ENCODE results near the gene JADE2. TPM values are rescaled to one million over a fixed set of nuclear protein-coding genes. Genes with fewer than 3 reads are reported as not detected.

Gene JADE2
- total and polyA plus RNA-seq, 2 experiments from 2014 or later, result 14.9 to 35.4 TPM

GRCh38 chr5:134503088-134503936 is 22.2 kb upstream of the JADE2 start:
- Histone ChIP-seq H3K4me3 (no peak overlapping the region), H3K27ac (peak overlapping the region; percentile 90), H3K4me2 (peak overlapping the region; percentile 12), H3K27me3 (no peaks in the 10 kb centered on the region), H4K20me1 (ENCODE audit: insufficient read depth, poor library complexity, severe bottlenecking) (no peaks in the 10 kb centered on the region), H3K4me1 (ENCODE audit: insufficient read depth) (peaks cover 24% of the 10 kb centered on the region), H3K36me3 (replicated peaks; ENCODE audit: insufficient read depth, low read depth) (no peaks in the 10 kb centered on the region), H3K9me2 (replicated peaks; ENCODE audit: insufficient read depth) (no peaks in the 10 kb centered on the region), H3K9me3 (ENCODE audit: low read depth) (no peaks in the 10 kb centered on the region), H2AFZ (peak overlapping the region; percentile 62), H3K79me2 (peaks cover 16% of the 10 kb centered on the region)
- WGBS (ENCODE audit: low lambda C conversion rate, missing lambda C conversion rate), result 63% methylated on average over 11 of the region's 11 CpGs
- DNase-seq (ENCODE audit: low spot score), result peak; percentile 83
- TF ChIP-seq EZH2 (IDR thresholded peaks at IDR 0.05; ENCODE audit: borderline replicate concordance) (no peak), EZH2phosphoT487 (IDR thresholded peaks at IDR 0.05; ENCODE audit: low read depth, severe bottlenecking, unreplicated experiment) (no peak), CTCF (IDR thresholded peaks at IDR 0.05; ENCODE audit: poor library complexity) (no peak)

GRCh38 chr5:134503937-134504437 is 21.5 kb upstream of the JADE2 start:
- Histone ChIP-seq H3K27me3 (no peaks in the 10 kb centered on the region), H3K36me3 (replicated peaks; ENCODE audit: insufficient read depth, low read depth) (no peaks in the 10 kb centered on the region), H3K4me2 (peak overlapping the region; percentile 12), H3K79me2 (peaks cover 18% of the 10 kb centered on the region), H4K20me1 (ENCODE audit: insufficient read depth, poor library complexity, severe bottlenecking) (no peaks in the 10 kb centered on the region), H3K9me2 (replicated peaks; ENCODE audit: insufficient read depth) (no peaks in the 10 kb centered on the region), H3K4me1 (ENCODE audit: insufficient read depth) (peaks cover 25% of the 10 kb centered on the region), H3K9me3 (ENCODE audit: low read depth) (no peaks in the 10 kb centered on the region), H3K4me3 (no peak overlapping the region), H2AFZ (no peak overlapping the region), H3K27ac (peak overlapping the region; percentile 90)
- WGBS (ENCODE audit: low lambda C conversion rate, missing lambda C conversion rate), result 61% methylated on average over 3 of the region's 3 CpGs
- no peak for DNase-seq (ENCODE audit: low spot score)
- no peak for TF ChIP-seq EZH2phosphoT487 (IDR thresholded peaks at IDR 0.05; ENCODE audit: low read depth, severe bottlenecking, unreplicated experiment)
- no peak for TF ChIP-seq EZH2 (IDR thresholded peaks at IDR 0.05; ENCODE audit: borderline replicate concordance)
- TF ChIP-seq CTCF (IDR thresholded peaks at IDR 0.05; ENCODE audit: poor library complexity), result no peak

DNA sequence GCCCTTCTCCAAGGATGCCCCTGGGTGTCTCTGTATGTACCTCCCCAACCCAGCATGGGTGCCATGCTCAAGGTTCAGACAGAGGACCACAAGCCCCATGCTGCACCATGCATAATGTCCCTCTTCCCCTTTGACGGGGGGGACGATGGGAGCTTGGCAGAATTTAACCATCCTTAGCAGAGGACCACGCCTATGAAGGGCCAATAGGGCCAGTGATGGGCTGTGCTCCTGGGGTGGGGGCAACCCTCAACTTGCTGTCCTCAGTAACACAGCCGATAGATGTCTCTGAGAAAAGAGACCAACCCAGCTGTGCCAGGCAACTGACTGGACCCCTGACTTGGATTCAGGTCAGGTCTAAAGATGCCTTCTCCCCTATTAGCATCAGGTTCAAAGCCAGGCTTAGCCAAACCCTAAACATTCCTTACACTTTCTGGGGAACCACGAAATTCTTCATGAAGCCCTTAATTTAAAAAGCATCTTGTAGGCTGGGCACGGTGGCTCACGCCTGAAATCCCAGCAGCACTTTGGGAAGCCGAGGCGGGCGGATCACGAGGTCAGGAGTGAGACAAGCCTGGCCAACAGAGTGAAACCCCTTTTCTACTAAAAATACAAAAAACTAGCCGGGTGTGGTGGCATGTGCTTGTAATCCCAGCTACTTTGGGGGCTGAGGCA is 20.7 kb upstream of the JADE2 start:
- 91% methylated on average over 12 of the region's 12 CpGs for WGBS (ENCODE audit: low lambda C conversion rate, missing lambda C conversion rate)
- no peak overlapping the region for H3K4me2 ChIP-seq
- H3K27me3 ChIP-seq, result no peaks in the 10 kb centered on the region
- no peak overlapping the region for H2AFZ ChIP-seq
- no peaks in the 10 kb centered on the region for H4K20me1 ChIP-seq (ENCODE audit: insufficient read depth, poor library complexity, severe bottlenecking)
- peak overlapping the region; percentile 90 for H3K27ac ChIP-seq
- H3K9me3 ChIP-seq (ENCODE audit: low read depth), result no peaks in the 10 kb centered on the region
- H3K4me1 ChIP-seq (ENCODE audit: insufficient read depth), result peaks cover 30% of the 10 kb centered on the region
- H3K36me3 ChIP-seq (replicated peaks; ENCODE audit: insufficient read depth, low read depth), result no peaks in the 10 kb centered on the region
- TF ChIP-seq CTCF (IDR thresholded peaks at IDR 0.05; ENCODE audit: poor library complexity) (no peak), EZH2phosphoT487 (IDR thresholded peaks at IDR 0.05; ENCODE audit: low read depth, severe bottlenecking, unreplicated experiment) (no peak), EZH2 (IDR thresholded peaks at IDR 0.05; ENCODE audit: borderline replicate concordance) (no peak)
- no peak for DNase-seq (ENCODE audit: low spot score)
- no peak overlapping the region for H3K4me3 ChIP-seq
- H3K9me2 ChIP-seq (replicated peaks; ENCODE audit: insufficient read depth), result no peaks in the 10 kb centered on the region
- H3K79me2 ChIP-seq, result peaks cover 20% of the 10 kb centered on the region
